ENCODE measurements around the gene PTCH2. TPM values are rescaled to one million over a fixed set of nuclear protein-coding genes. Genes with fewer than 3 reads are reported as not detected.
"Not testable (repeated sequence)": the region's sequence is repeated elsewhere in the genome, so short reads cannot be mapped to it uniquely, and the experiment has no call there.

Gene PTCH2
- total RNA-seq, 1 experiment from 2014 or later = 0.79 TPM

- Histone ChIP-seq H2AFZ (ENCODE audit: low read length) (no peak overlapping the region), H3K4me2 (ENCODE audit: insufficient read depth, insufficient read length, low read length) (no peak overlapping the region), H4K8ac (replicated peaks; ENCODE audit: insufficient read length, low read depth, low read length) (no peak overlapping the region), H3K79me1 (ENCODE audit: insufficient read depth, low read depth, low read length, poor library complexity, severe bottlenecking) (no peaks in the 10 kb centered on the region), H3K27ac (ENCODE audit: insufficient read length, low read depth, low read length) (no peak overlapping the region), H2AK5ac (ENCODE audit: insufficient read length, low read length) (no peak overlapping the region), H3K27me3 (ENCODE audit: insufficient read depth, low read length) (no peaks in the 10 kb centered on the region), H3K9ac (ENCODE audit: extremely low read depth, insufficient read length, low read length) (no peak overlapping the region), H3K23me2 (ENCODE audit: insufficient read length, low read depth, low read length, poor library complexity, severe bottlenecking) (peaks cover 12% of the 10 kb centered on the region), H3K23ac (ENCODE audit: insufficient read length, low read depth, low read length) (no peak overlapping the region), H2BK20ac (ENCODE audit: low read depth, low read length, poor library complexity, severe bottlenecking) (no peak overlapping the region), H2BK120ac (ENCODE audit: low read depth, low read length, poor library complexity, severe bottlenecking) (no peak overlapping the region), H4K91ac (ENCODE audit: insufficient read length, low read depth, low read length) (no peak overlapping the region), H3T11ph (ENCODE audit: low read length) (no peak overlapping the region), H3K14ac (ENCODE audit: insufficient read depth, low read length) (no peak overlapping the region), H2BK12ac (ENCODE audit: insufficient read length, low read depth, low read length) (no peak overlapping the region), H2BK15ac (ENCODE audit: low read depth, low read length) (no peak overlapping the region), H3K9me3 (ENCODE audit: control insufficient read depth, low read depth, low read length) (no peaks in the 10 kb centered on the region), H4K5ac (ENCODE audit: insufficient read length, low read depth, low read length) (no peak overlapping the region), H2BK5ac (ENCODE audit: insufficient read length, low read length) (no peak overlapping the region), H3K4me1 (ENCODE audit: insufficient read depth, low read length) (no peaks in the 10 kb centered on the region; the same call in 1 of the 2 replicates), H4K20me1 (ENCODE audit: control insufficient read depth, insufficient read depth, insufficient read length) (no peaks in the 10 kb centered on the region), H3K4ac (ENCODE audit: low read depth, low read length) (no peak overlapping the region), H3K56ac (ENCODE audit: insufficient read length, low read depth, low read length) (no peak overlapping the region), H3K79me2 (ENCODE audit: insufficient read depth, low read length) (no peaks in the 10 kb centered on the region), H3K18ac (ENCODE audit: insufficient read length, low read depth, low read length) (no peak overlapping the region)
- no peak overlapping the region; a peak in 1 of 7 replicates for H3K27ac Mint-ChIP-seq
- no peak for DNase-seq
- no CpG with 5 or more reads among the region's 2 CpGs for WGBS (ENCODE audit: extremely low coverage, insufficient read length, low lambda C conversion rate)
- no peak overlapping the region for H3K4me3 Mint-ChIP-seq
- no peaks in the 10 kb centered on the region; a peak in 1 of 5 replicates for H3K9me3 Mint-ChIP-seq
- H3K36me3 Mint-ChIP-seq (ENCODE audit: insufficient read depth in 1 of 3, low read depth in 3 of 3) = peaks cover 0 to 5% (median 2%) of the 10 kb centered on the region in 3 experiments; a peak in 2 of 7 replicates
- H3K4me1 Mint-ChIP-seq = peaks cover 24 to 38% of the 10 kb centered on the region in 2 experiments
- no peak for TF ChIP-seq CTCF (conservative IDR thresholded peaks at IDR 0.05)
- H3K27me3 Mint-ChIP-seq (ENCODE audit: low read depth) = no peaks in the 10 kb centered on the region
Observed at GRCh38 chr1:44817307-44817706, 25.7 kb downstream of the PTCH2 start.

- H4K91ac ChIP-seq (ENCODE audit: insufficient read length, low read depth, low read length); H2BK5ac ChIP-seq (ENCODE audit: insufficient read length, low read length); H3K9me3 Mint-ChIP-seq; DNase-seq; H3K79me1 ChIP-seq (ENCODE audit: insufficient read depth, low read depth, low read length, poor library complexity, severe bottlenecking); H3K79me2 ChIP-seq (ENCODE audit: insufficient read depth, low read length); H3K14ac ChIP-seq (ENCODE audit: insufficient read depth, low read length); H3K27me3 ChIP-seq (ENCODE audit: insufficient read depth, low read length); H3K36me3 Mint-ChIP-seq (ENCODE audit: insufficient read depth in 1 of 3, low read depth in 3 of 3); H3K4me1 ChIP-seq (ENCODE audit: insufficient read depth, low read length); H4K8ac ChIP-seq (replicated peaks; ENCODE audit: insufficient read length, low read depth, low read length); H2BK20ac ChIP-seq (ENCODE audit: low read depth, low read length, poor library complexity, severe bottlenecking); H2AFZ ChIP-seq (ENCODE audit: low read length); H4K20me1 ChIP-seq (ENCODE audit: control insufficient read depth, insufficient read depth, insufficient read length); H3K4me2 ChIP-seq (ENCODE audit: insufficient read depth, insufficient read length, low read length); H3K4me3 Mint-ChIP-seq; H2BK15ac ChIP-seq (ENCODE audit: low read depth, low read length); H3K27me3 Mint-ChIP-seq (ENCODE audit: low read depth); H3K18ac ChIP-seq (ENCODE audit: insufficient read length, low read depth, low read length); H3K9ac ChIP-seq (ENCODE audit: extremely low read depth, insufficient read length, low read length); H2BK12ac ChIP-seq (ENCODE audit: insufficient read length, low read depth, low read length); H2BK120ac ChIP-seq (ENCODE audit: low read depth, low read length, poor library complexity, severe bottlenecking); H3K9me3 ChIP-seq (ENCODE audit: control insufficient read depth, low read depth, low read length); H4K5ac ChIP-seq (ENCODE audit: insufficient read length, low read depth, low read length); H3K27ac ChIP-seq (ENCODE audit: insufficient read length, low read depth, low read length); H3K4ac ChIP-seq (ENCODE audit: low read depth, low read length); H3K56ac ChIP-seq (ENCODE audit: insufficient read length, low read depth, low read length); H2AK5ac ChIP-seq (ENCODE audit: insufficient read length, low read length); H3T11ph ChIP-seq (ENCODE audit: low read length); H3K23ac ChIP-seq (ENCODE audit: insufficient read length, low read depth, low read length): not testable (repeated sequence)
- peaks cover 12% of the 10 kb centered on the region for H3K23me2 ChIP-seq (ENCODE audit: insufficient read length, low read depth, low read length, poor library complexity, severe bottlenecking)
- 0 out of 7 replicates have a peak overlapping the region, but pooled peaks of 1 of the 3 experiments have one; percentile 56 for H3K27ac Mint-ChIP-seq
- no CpG with 5 or more reads among the region's 9 CpGs for WGBS (ENCODE audit: extremely low coverage, insufficient read length, low lambda C conversion rate)
- H3K4me1 Mint-ChIP-seq = peaks cover 23 to 33% of the 10 kb centered on the region in 2 experiments
Observed at GRCh38 chr1:44815926-44816325, 27.1 kb downstream of the PTCH2 start.
